Activated T-helper 2 cell treated with anti-CD3 and anti-CD28 coated beads, Interferon-gamma antibody, Interleukin-2, Interleukin-4, amounts not matched to agents 10 μg/mL and 5 μg/mL and 100 μg/mL, durations not matched to agents 14 hours and 24 hours and 36 hours (primary cell): Measurements from ENCODE around the gene RSPH3. TPM values are rescaled to one million over a fixed set of nuclear protein-coding genes. Genes with fewer than 3 reads are reported as not detected.
A peak's percentile ranks its signal among the peaks of the same experiment; 100 is the strongest.

Experiments used
- DNase-seq: peaks from one replicate; pipeline ENCODE4 v3.0.0; 2021; ENCODE audit warnings: low spot score
- H3K27ac Mint-ChIP-seq: one replicate; pipeline ENCODE4 v1.8.0; 2021; ENCODE audit warnings: mixed read lengths
- H3K27me3 Mint-ChIP-seq: one replicate; pipeline ENCODE4 v1.8.0; 2021; ENCODE audit warnings: low read depth, mixed read lengths
- H3K36me3 Mint-ChIP-seq: one replicate; pipeline ENCODE4 v1.8.0; 2021; ENCODE audit warnings: low read depth, mixed read lengths
- H3K4me1 Mint-ChIP-seq: one replicate; pipeline ENCODE4 v1.8.0; 2021; ENCODE audit warnings: low read depth, mixed read lengths
- H3K4me3 Mint-ChIP-seq: one replicate; pipeline ENCODE4 v1.8.0; 2021; ENCODE audit warnings: low read depth, mild to moderate bottlenecking, moderate library complexity, mixed read lengths
- H3K9me3 Mint-ChIP-seq: one replicate; pipeline ENCODE4 v1.8.0; 2021; ENCODE audit warnings: mixed read lengths
- intact Hi-C: fragments of 100-400 bp; cut with micrococcal nuclease; formaldehyde crosslinking; loops from one replicate; pipeline ENCODE4 v1.15.1; 2023
- total RNA-seq: library from RNA; stranded (reverse); gene quantifications from 2 replicates; pipeline ENCODE4 v1.2.3, GENCODE V29; 2022

The RSPH3 gene
- 4.9 and 5.1 TPM in 2 replicates for total RNA-seq

- Mint-ChIP-seq H3K27ac (peak within 1 kb of the TSS; percentile 89), H3K4me3 (peak within 1 kb of the TSS; percentile 96), H3K27me3 (no peaks in the 10 kb centered on the region), H3K4me1 (peaks cover 49% of the 10 kb centered on the region), H3K36me3 (peaks cover 5% of the 10 kb centered on the region), H3K9me3 (no peaks in the 10 kb centered on the region)
- intact Hi-C loops, result loop anchor here (1.0 to 5.0 kb wide), 3 partner anchors 8 to 353 kb away; no protein-coding TSS in a partner anchor
- DNase-seq, result peak; percentile 87
Measured at GRCh38 chr6:158999666-159000403, at the start of gene RSPH3. TSS of gene RSPH3 (minus strand) at chr6:159000202. CDS start at chr6:158999550, 652 bp downstream.

- no peak for DNase-seq
- Mint-ChIP-seq H3K27ac (no peak overlapping the region), H3K9me3 (no peaks in the 10 kb centered on the region), H3K36me3 (peaks cover 17% of the 10 kb centered on the region), H3K4me1 (peaks cover 26% of the 10 kb centered on the region), H3K27me3 (no peaks in the 10 kb centered on the region), H3K4me3 (no peak overlapping the region)
- intact Hi-C loops, result loop anchor here (10.0 kb wide), 1 partner anchor 403 kb away; the partner anchor contains the start of gene DYNLT1
Measured at GRCh38 chr6:159047891-159048685, 48.1 kb upstream of the RSPH3 start.

GRCh38 chr6:159045801-159046200 is 45.8 kb upstream of the RSPH3 start:
- Mint-ChIP-seq H3K27ac (peak overlapping the region; percentile 98), H3K27me3 (no peaks in the 10 kb centered on the region), H3K4me1 (peaks cover 43% of the 10 kb centered on the region), H3K36me3 (peaks cover 40% of the 10 kb centered on the region), H3K9me3 (no peaks in the 10 kb centered on the region), H3K4me3 (peak overlapping the region; percentile 74)
- DNase-seq, result no peak
- intact Hi-C loops, result loop anchor here (1.0 to 10.0 kb wide), 3 partner anchors 14 to 401 kb away; partner anchors contain the start of gene DYNLT1

GRCh38 chr6:159044899-159045727 is 45.1 kb upstream of the RSPH3 start, which contains the start of gene TAGAP:
TSS of gene TAGAP (minus strand) at chr6:159044991. CDS start at chr6:159044146, 845 bp downstream.
- peak; percentile 87 for DNase-seq
- Mint-ChIP-seq H3K9me3 (no peaks in the 10 kb centered on the region), H3K4me1 (peaks cover 46% of the 10 kb centered on the region), H3K4me3 (peak within 1 kb of the TSS; percentile 96), H3K27ac (peak within 1 kb of the TSS; percentile 98), H3K27me3 (no peaks in the 10 kb centered on the region), H3K36me3 (peaks cover 47% of the 10 kb centered on the region)
- intact Hi-C loops, result loop anchor here (1.0 to 10.0 kb wide), 5 partner anchors 14 to 400 kb away; partner anchors contain the start of genes DYNLT1 and EZR

- Mint-ChIP-seq H3K27me3 (no peaks in the 10 kb centered on the region), H3K4me3 (peak overlapping the region; percentile 96), H3K9me3 (no peaks in the 10 kb centered on the region), H3K4me1 (peaks cover 57% of the 10 kb centered on the region), H3K36me3 (peaks cover 58% of the 10 kb centered on the region), H3K27ac (peak overlapping the region; percentile 98)
- intact Hi-C loops, result loop anchor here (5.0 to 10.0 kb wide), 3 partner anchors 192 to 399 kb away; partner anchors contain the start of genes DYNLT1 and EZR
- peak; percentile 33 for DNase-seq
Measured at GRCh38 chr6:159043947-159044346, 43.9 kb upstream of the RSPH3 start.

GRCh38 chr6:159043251-159043650 is 43.2 kb upstream of the RSPH3 start:
- Mint-ChIP-seq H3K27me3 (no peaks in the 10 kb centered on the region), H3K9me3 (no peaks in the 10 kb centered on the region)

GRCh38 chr6:159042826-159043181 is 42.8 kb upstream of the RSPH3 start:
- Mint-ChIP-seq H3K27me3 (no peaks in the 10 kb centered on the region), H3K9me3 (no peaks in the 10 kb centered on the region)
- intact Hi-C loops, result loop anchor here (1.0 to 10.0 kb wide), 5 partner anchors 61 to 398 kb away; partner anchors contain the start of genes DYNLT1 and EZR

More at GRCh38 chr6:159043251-159043650, 43.2 kb upstream of the RSPH3 start:
- H3K4me1 Mint-ChIP-seq, result peaks cover 58% of the 10 kb centered on the region
- intact Hi-C loops, result loop anchor here (5.0 to 10.0 kb wide), 3 partner anchors 191 to 398 kb away; partner anchors contain the start of genes DYNLT1 and EZR
- peak overlapping the region; percentile 98 for H3K27ac Mint-ChIP-seq
- H3K36me3 Mint-ChIP-seq, result peaks cover 65% of the 10 kb centered on the region
- H3K4me3 Mint-ChIP-seq, result peak overlapping the region; percentile 96
- peak; percentile 21 for DNase-seq

GRCh38 chr6:159042003-159042825 is 42.2 kb upstream of the RSPH3 start:
- intact Hi-C loops, result loop anchor here (1.0 to 10.0 kb wide), 5 partner anchors 62 to 397 kb away; partner anchors contain the start of genes DYNLT1 and EZR
- Mint-ChIP-seq H3K27ac (peak overlapping the region; percentile 98), H3K4me3 (peak overlapping the region; percentile 96), H3K27me3 (no peaks in the 10 kb centered on the region), H3K9me3 (no peaks in the 10 kb centered on the region), H3K4me1 (peaks cover 54% of the 10 kb centered on the region), H3K36me3 (peaks cover 76% of the 10 kb centered on the region)
- peak; percentile 76 for DNase-seq

More at GRCh38 chr6:159042826-159043181, 42.8 kb upstream of the RSPH3 start:
- Mint-ChIP-seq H3K4me3 (peak overlapping the region; percentile 96), H3K4me1 (peaks cover 56% of the 10 kb centered on the region), H3K27ac (peak overlapping the region; percentile 98), H3K36me3 (peaks cover 70% of the 10 kb centered on the region)
- no peak for DNase-seq

GRCh38 chr6:159041181-159041580 is 41.2 kb upstream of the RSPH3 start:
- Mint-ChIP-seq H3K27me3 (no peaks in the 10 kb centered on the region), H3K36me3 (peaks cover 83% of the 10 kb centered on the region), H3K27ac (peak overlapping the region; percentile 98), H3K9me3 (no peaks in the 10 kb centered on the region), H3K4me1 (peaks cover 54% of the 10 kb centered on the region), H3K4me3 (peak overlapping the region; percentile 96)
- intact Hi-C loops, result loop anchor here (5.0 to 10.0 kb wide), 3 partner anchors 189 to 396 kb away; partner anchors contain the start of genes DYNLT1 and EZR
- DNase-seq, result no peak

- H3K27me3 Mint-ChIP-seq, result no peaks in the 10 kb centered on the region
- peaks cover 96% of the 10 kb centered on the region for H3K36me3 Mint-ChIP-seq
- intact Hi-C loops, result loop anchor here (1.0 to 10.0 kb wide), 5 partner anchors 22 to 395 kb away; partner anchors contain the start of genes DYNLT1 and EZR
- peak overlapping the region; percentile 96 for H3K4me3 Mint-ChIP-seq
- H3K9me3 Mint-ChIP-seq, result no peaks in the 10 kb centered on the region
- H3K27ac Mint-ChIP-seq, result peak overlapping the region; percentile 98
- peaks cover 45% of the 10 kb centered on the region for H3K4me1 Mint-ChIP-seq
- no peak for DNase-seq
Measured at GRCh38 chr6:159039885-159040258, 39.9 kb upstream of the RSPH3 start.
